Common myeloid progenitor, CD34-positive (primary cell): ENCODE data around the gene SPG7.

ENCODE experiments used
- CTCF ChIA-PET: fragments of 350-600 bp; sonication (Branson Sonifier 250); formaldehyde crosslinking; loops from one replicate; lab custom pipeline; 2021; ENCODE audit warnings: antibody characterized with exemption; lab: Charles Lee
- POLR2A ChIA-PET: fragments of 350-600 bp; sonication (Branson Sonifier 250); formaldehyde crosslinking; loops from one replicate; lab custom pipeline; 2021; ENCODE audit warnings: antibody characterized with exemption; lab: Charles Lee
- DNase-seq, 3 donors: peaks; one replicate each; pipeline versions ENCODE4 v3.0.0 to v3.0.0-alpha.2; 2013
- H3K27ac ChIP-seq, 2 experiments: 1 replicate in 1 of 2; 2 replicates in 1 of 2; pipeline ENCODE4 v1.7.0; 2013; ENCODE audit warnings: inconsistent platforms in 2 of 2, low read length in 2 of 2, mild to moderate bottlenecking in 2 of 2, low read depth in 1 of 2, moderate library complexity in 1 of 2; ENCODE audit not compliant: severe bottlenecking in 2 of 2, insufficient read depth in 1 of 2, poor library complexity in 1 of 2
- H3K27me3 ChIP-seq, 5 experiments: replicated peaks in 2 of 5; 1 replicate in 3 of 5; 2 replicates in 2 of 5; pipeline versions ENCODE4 v1.6.1 to v1.7.0; 2013; ENCODE audit warnings: low read length in 4 of 5, mild to moderate bottlenecking in 2 of 5, moderate library complexity in 2 of 5, inconsistent platforms in 1 of 5; ENCODE audit not compliant: insufficient read depth in 5 of 5, control insufficient read depth in 4 of 5
- H3K36me3 ChIP-seq, 4 experiments: 1 replicate in 2 of 4; 2 replicates in 2 of 4; pipeline versions ENCODE4 v1.6.1 to v1.7.0; 2013; ENCODE audit warnings: low read length in 3 of 4, control low read depth in 1 of 4, mild to moderate bottlenecking in 1 of 4; ENCODE audit not compliant: control insufficient read depth in 4 of 4, insufficient read depth in 4 of 4
- H3K4me1 ChIP-seq, 4 experiments: 1 replicate in 3 of 4; 2 replicates in 1 of 4; pipeline versions ENCODE4 v1.6.1 to v1.7.1; 2013; ENCODE audit warnings: low read length in 3 of 4, mild to moderate bottlenecking in 3 of 4, control low read depth in 1 of 4, inconsistent platforms in 1 of 4, moderate library complexity in 1 of 4; ENCODE audit not compliant: control insufficient read depth in 4 of 4, insufficient read depth in 4 of 4; ENCODE audit errors: control extremely low read depth in 1 of 4
- H3K4me3 ChIP-seq, 7 experiments: 1 replicate in 4 of 7; 2 replicates in 3 of 7; pipeline versions ENCODE4 v1.5.1 to v1.7.0; 2013; ENCODE audit warnings: mild to moderate bottlenecking in 7 of 7, low read length in 6 of 7, moderate library complexity in 6 of 7, inconsistent platforms in 2 of 7, low read depth in 2 of 7, control low read depth in 1 of 7; ENCODE audit not compliant: insufficient read depth in 4 of 7, control insufficient read depth in 1 of 7; ENCODE audit errors: extremely low read depth in 1 of 7
- H3K9me3 ChIP-seq, 5 experiments: 1 replicate in 4 of 5; 2 replicates in 1 of 5; pipeline versions ENCODE4 v1.6.1 to v1.7.1; 2013; ENCODE audit warnings: low read length in 4 of 5, mild to moderate bottlenecking in 2 of 5, inconsistent platforms in 1 of 5, low read depth in 1 of 5, moderate library complexity in 1 of 5; ENCODE audit not compliant: control insufficient read depth in 4 of 5, insufficient read depth in 2 of 5; ENCODE audit errors: control extremely low read depth in 1 of 5
- WGBS: methylation state at CpG from one replicate; pipeline ENCODE4 v1.1.5; 2013; ENCODE audit not compliant: insufficient coverage; 5-methylcytosine and 5-hydroxymethylcytosine counted together

The SPG7 gene

DNA sequence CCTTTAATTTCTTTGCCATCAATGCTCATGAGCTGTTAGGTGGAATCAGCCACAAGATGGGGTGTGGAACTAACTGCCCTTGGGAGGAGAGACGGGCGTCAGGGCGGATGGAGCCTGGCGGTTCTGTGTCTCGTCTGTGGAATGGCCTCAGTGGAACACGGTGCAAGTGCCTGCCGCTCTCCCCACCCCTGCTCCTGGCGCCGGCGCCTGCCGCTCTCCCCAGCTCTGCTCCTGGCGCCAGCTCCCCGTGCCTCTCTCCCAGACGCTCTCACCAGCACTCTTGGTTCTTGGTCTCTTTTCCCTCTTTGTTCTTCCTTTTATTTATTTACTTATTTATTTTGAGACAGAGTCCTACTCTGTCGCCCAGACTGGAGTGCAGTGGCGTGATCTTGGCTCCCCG is 39.1 kb downstream of the SPG7 start:
- Histone ChIP-seq H3K9me3 (no peaks in the 10 kb centered on the region), H3K36me3 (peaks cover 8 to 77% (median 48%) of the 10 kb centered on the region in 4 experiments), H3K4me1 (no peaks in the 10 kb centered on the region), H3K27me3 (no peaks in the 10 kb centered on the region), H3K4me3 (no peak overlapping the region), H3K27ac (no peak overlapping the region)
- 97% methylated on average over 14 of the region's 17 CpGs for WGBS
- CTCF ChIA-PET: interaction anchor here (1.4 kb wide), 1 partner anchor 9 kb away, joined by 6 read pairs; no protein-coding TSS in a partner anchor
- DNase-seq: no peak
- POLR2A ChIA-PET: no interaction called here

DNA sequence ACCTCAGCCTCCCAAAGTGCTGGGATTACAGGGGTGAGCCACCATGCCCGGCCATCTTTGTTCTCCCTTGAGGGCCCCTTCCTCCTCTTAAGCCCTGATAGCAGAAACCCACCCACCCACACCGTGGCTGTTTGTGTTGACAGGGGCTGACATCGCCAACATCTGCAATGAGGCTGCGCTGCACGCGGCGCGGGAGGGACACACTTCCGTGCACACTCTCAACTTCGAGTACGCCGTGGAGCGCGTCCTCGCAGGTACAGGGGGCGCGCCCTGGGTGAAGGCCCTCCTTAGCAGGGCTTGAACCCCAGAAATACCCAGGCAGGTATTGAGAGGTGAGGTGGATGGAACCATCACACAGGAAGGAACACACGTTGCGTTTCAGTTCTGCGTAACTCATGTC is 39.7 kb downstream of the SPG7 start:
- DNase-seq: no peak

DNA sequence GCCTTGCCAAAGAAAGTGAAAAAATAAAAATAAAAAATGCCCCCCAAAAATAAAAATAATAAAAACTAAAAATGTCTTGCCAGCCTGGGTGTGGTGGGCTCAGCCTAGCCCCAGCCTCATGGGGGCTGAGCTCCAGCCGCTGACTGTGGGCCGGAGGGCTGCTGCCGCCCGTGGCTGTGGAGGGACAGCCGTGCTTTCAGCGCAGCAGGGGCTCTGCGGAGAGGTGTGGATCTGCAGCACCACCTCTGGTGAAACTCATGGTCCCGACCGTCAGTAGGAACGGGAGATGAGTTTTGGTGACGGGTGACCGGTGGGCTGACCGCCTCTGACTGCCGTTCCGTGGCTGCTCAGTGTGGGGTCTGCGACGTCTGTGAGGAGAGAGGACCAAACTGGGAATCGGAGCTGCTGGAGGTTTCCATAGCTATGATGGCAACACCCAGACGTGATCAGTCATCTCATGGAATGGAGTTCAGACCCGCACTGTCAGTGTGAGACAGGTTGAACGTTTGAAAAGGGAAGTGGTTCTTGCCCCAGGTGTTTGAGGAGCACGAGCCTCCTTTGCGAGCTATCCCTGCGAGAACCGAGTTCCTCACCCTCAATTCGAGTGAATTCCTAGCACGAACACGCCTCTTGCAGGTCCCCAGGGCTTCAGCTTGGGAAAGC is 40.3 kb downstream of the SPG7 start:
- ChIA-PET CTCF (interaction anchor here (1.6 to 1.8 kb wide), 2 partner anchors 9 to 38 kb away, joined by 6 read pairs; no protein-coding TSS in a partner anchor), POLR2A (interaction anchor here (1.3 kb wide), 1 partner anchor 15 kb away, joined by 3 read pairs; no protein-coding TSS in a partner anchor)
- Histone ChIP-seq H3K36me3 (peaks cover 8 to 87% (median 55%) of the 10 kb centered on the region in 4 experiments), H3K4me1 (no peaks in the 10 kb centered on the region), H3K27me3 (no peaks in the 10 kb centered on the region), H3K27ac (no peak overlapping the region), H3K4me3 (no peak overlapping the region), H3K9me3 (no peaks in the 10 kb centered on the region)
- WGBS: 97% methylated on average over 28 of the region's 28 CpGs
- DNase-seq: no peak

More for the DNA sequence above, 39.7 kb downstream of the SPG7 start:
- H3K27me3 ChIP-seq: no peaks in the 10 kb centered on the region
- ChIA-PET CTCF (interaction anchor here (1.4 kb wide), 1 partner anchor 8 kb away, joined by 6 read pairs; no protein-coding TSS in a partner anchor), POLR2A (no interaction called here)
- H3K4me3 ChIP-seq: no peak overlapping the region
- peaks cover 8 to 82% (median 49%) of the 10 kb centered on the region in 4 experiments for H3K36me3 ChIP-seq
- WGBS: 99% methylated on average over 20 of the region's 20 CpGs
- H3K9me3 ChIP-seq: no peaks in the 10 kb centered on the region
- no peaks in the 10 kb centered on the region for H3K4me1 ChIP-seq
- no peak overlapping the region for H3K27ac ChIP-seq

DNA sequence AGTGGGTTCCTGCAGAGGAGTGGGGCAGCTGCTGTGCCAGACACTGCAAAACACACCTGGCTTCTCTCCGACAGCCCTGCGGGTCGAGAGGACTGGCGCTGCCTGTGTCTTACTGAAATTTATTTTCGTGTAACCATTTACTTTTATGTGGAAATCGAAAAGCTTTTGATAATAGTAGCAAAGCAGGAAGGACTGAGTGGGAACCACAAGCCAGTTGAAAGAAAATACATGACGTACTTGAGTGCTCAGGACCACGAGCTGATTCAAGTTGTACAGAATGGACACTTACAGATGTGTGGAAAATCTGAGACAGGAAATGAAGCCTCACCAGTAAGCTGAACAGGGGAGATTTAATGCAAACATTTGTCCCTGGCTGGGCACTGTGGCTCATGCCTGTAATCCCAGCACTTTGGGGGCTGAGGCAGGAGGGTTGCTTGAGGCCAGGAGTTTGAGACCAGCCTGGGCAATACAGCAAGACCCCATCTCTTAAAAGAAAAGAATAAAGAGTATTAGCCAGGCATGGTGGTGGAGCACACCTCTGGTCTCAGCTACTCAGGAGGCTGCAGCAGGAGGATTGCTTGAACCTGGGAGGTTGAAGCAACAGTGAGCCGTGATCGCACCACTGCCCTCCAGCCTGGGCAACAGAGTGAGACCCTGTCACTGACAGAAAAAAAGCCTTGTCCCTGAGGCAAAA is 41.0 kb downstream of the SPG7 start:
- no peak overlapping the region for H3K4me3 ChIP-seq
- H3K36me3 ChIP-seq: peaks cover 8 to 89% (median 58%) of the 10 kb centered on the region in 4 experiments
- H3K4me1 ChIP-seq: no peaks in the 10 kb centered on the region
- DNase-seq: no peak
- H3K9me3 ChIP-seq: no peaks in the 10 kb centered on the region
- CTCF ChIA-PET: interaction anchor here (0.9 to 1.8 kb wide), 4 partner anchors 8 to 40 kb away, joined by 3 to 6 read pairs (median 6); no protein-coding TSS in a partner anchor
- 92% methylated on average over 10 of the region's 10 CpGs for WGBS
- H3K27me3 ChIP-seq: no peaks in the 10 kb centered on the region
- H3K27ac ChIP-seq: no peak overlapping the region
- POLR2A ChIA-PET: interaction anchor here (1.3 kb wide), 1 partner anchor 15 kb away, joined by 3 read pairs; no protein-coding TSS in a partner anchor

DNA sequence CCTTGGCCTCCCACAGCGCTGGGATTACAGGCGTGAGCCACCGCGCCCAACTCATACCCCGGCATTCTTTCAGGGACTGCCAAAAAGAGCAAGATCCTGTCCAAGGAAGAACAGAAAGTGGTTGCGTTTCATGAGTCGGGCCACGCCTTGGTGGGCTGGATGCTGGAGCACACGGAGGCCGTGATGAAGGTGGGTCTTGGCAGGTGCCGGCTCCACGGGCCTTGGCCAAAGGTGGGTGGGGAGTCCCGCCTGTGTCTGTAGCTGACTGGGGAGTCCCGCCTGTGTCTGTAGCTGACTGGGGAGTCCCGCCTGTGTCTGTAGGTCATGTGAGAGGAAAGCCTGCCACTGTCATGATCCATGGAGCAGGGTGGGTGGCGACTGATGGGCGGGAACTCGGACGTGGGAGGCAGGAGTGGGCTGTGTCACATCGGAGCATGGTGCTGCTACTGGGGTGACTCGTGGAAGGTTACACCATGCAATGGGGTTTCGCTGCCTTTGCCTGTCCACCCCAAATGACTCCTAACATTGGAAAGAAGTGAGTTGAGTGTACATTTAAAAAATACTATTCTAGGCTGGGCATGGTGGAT is 42.3 kb downstream of the SPG7 start:
- Histone ChIP-seq H3K4me1 (no peaks in the 10 kb centered on the region), H3K36me3 (peaks cover 1 to 85% (median 55%) of the 10 kb centered on the region in 4 experiments), H3K27me3 (no peaks in the 10 kb centered on the region), H3K9me3 (no peaks in the 10 kb centered on the region), H3K27ac (no peak overlapping the region), H3K4me3 (no peak overlapping the region)
- DNase-seq: no peak
- CTCF ChIA-PET: interaction anchor here (0.9 to 1.8 kb wide), 2 partner anchors 18 to 42 kb away, joined by 3 to 5 read pairs; no protein-coding TSS in a partner anchor
- WGBS: 95% methylated on average over 11 of the region's 22 CpGs
- POLR2A ChIA-PET: no interaction called here

DNA sequence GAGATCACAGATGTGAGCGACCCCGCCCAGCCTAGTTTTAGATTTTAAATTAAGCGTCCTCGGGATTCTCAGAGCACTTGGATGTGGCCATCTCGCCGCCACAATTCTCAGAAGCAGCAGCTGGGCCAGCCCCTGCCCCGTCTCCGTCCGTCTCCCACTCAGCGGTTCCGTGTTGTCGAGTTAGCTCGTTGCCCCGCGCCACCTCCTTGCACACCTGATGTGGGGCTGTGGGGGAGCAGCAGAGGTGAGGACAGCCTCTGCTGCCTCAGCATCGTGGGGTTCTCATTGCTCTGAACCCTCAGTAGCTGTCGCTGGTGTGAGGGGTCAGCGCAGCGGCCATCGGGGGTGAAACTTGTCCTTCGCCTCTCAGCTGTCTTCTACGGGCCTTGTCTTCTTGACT is 44.1 kb downstream of the SPG7 start:
- Histone ChIP-seq H3K9me3 (no peaks in the 10 kb centered on the region), H3K4me1 (peaks cover 0 to 14% (median 7%) of the 10 kb centered on the region in 4 experiments), H3K27me3 (no peaks in the 10 kb centered on the region), H3K27ac (no peak overlapping the region), H3K4me3 (no peak overlapping the region), H3K36me3 (peaks cover 4 to 84% (median 52%) of the 10 kb centered on the region in 4 experiments)
- DNase-seq: no peak
- ChIA-PET POLR2A (no interaction called here), CTCF (interaction anchor here (0.5 to 1.5 kb wide), 3 partner anchors 15 to 215 kb away, joined by 3 read pairs; no protein-coding TSS in a partner anchor)
- WGBS: 98% methylated on average over 13 of the region's 22 CpGs
